ENCODE data around the gene PHACTR2. TPM values are rescaled to one million over a fixed set of nuclear protein-coding genes. Genes with fewer than 3 reads are reported as not detected.
A peak's percentile ranks its signal among the peaks of the same experiment; 100 is the strongest.
"Not testable (repeated sequence)": the region's sequence is repeated elsewhere in the genome, so short reads cannot be mapped to it uniquely, and the experiment has no call there.

Gene PHACTR2
- total RNA-seq, 2 experiments from 2014 or later, result 10.7 to 12.2 TPM

GRCh38 chr6:143823548-143823947 lies 145.8 kb downstream of the PHACTR2 start:
- Mint-ChIP-seq H3K27ac (no peak overlapping the region), H3K4me1 (ENCODE audit: low read depth) (no peaks in the 10 kb centered on the region), H3K9me3 (no peaks in the 10 kb centered on the region), H3K27me3 (ENCODE audit: low read depth) (no peaks in the 10 kb centered on the region), H3K36me3 (ENCODE audit: low read depth) (peaks cover 2% of the 10 kb centered on the region), H3K4me3 (no peak overlapping the region)
- CTCF ChIA-PET, result no interaction called here
- intact Hi-C loops (cut with micrococcal nuclease), result no loop called here
- DNase-seq, result no peak

GRCh38 chr6:143828572-143828971 lies 150.8 kb downstream of the PHACTR2 start:
- H3K27ac Mint-ChIP-seq, result no peak overlapping the region
- DNase-seq, result no peak
- no peaks in the 10 kb centered on the region for H3K9me3 Mint-ChIP-seq
- H3K36me3 Mint-ChIP-seq (ENCODE audit: low read depth), result peaks cover 2% of the 10 kb centered on the region
- CTCF ChIA-PET, result interaction anchor here (0.6 kb wide), 1 partner anchor 1057 kb away, joined by 3 read pairs; no protein-coding TSS in a partner anchor
- H3K4me3 Mint-ChIP-seq, result no peak overlapping the region
- intact Hi-C loops (cut with micrococcal nuclease), result no loop called here
- no peaks in the 10 kb centered on the region for H3K27me3 Mint-ChIP-seq (ENCODE audit: low read depth)
- no peaks in the 10 kb centered on the region for H3K4me1 Mint-ChIP-seq (ENCODE audit: low read depth)

- intact Hi-C loops (cut with micrococcal nuclease), result no loop called here
- Mint-ChIP-seq H3K9me3 (no peaks in the 10 kb centered on the region), H3K4me3 (no peak overlapping the region), H3K36me3 (ENCODE audit: low read depth) (no peaks in the 10 kb centered on the region), H3K27ac (no peak overlapping the region), H3K4me1 (ENCODE audit: low read depth) (no peaks in the 10 kb centered on the region), H3K27me3 (ENCODE audit: low read depth) (no peaks in the 10 kb centered on the region)
- CTCF ChIA-PET, result interaction anchor here (1.6 kb wide), 1 partner anchor 261 kb away, joined by 4 read pairs; no protein-coding TSS in a partner anchor
- DNase-seq, result no peak
These were observed 158.4 kb downstream of the PHACTR2 start for GRCh38 chr6:143836150-143836549.

GRCh38 chr6:143838395-143838794 lies 160.6 kb downstream of the PHACTR2 start:
- peaks cover 3% of the 10 kb centered on the region for H3K4me1 Mint-ChIP-seq (ENCODE audit: low read depth)
- no peak overlapping the region for H3K4me3 Mint-ChIP-seq
- no peaks in the 10 kb centered on the region for H3K9me3 Mint-ChIP-seq
- H3K36me3 Mint-ChIP-seq (ENCODE audit: low read depth), result no peaks in the 10 kb centered on the region
- CTCF ChIA-PET, result no interaction called here
- intact Hi-C loops (cut with micrococcal nuclease), result no loop called here
- no peaks in the 10 kb centered on the region for H3K27me3 Mint-ChIP-seq (ENCODE audit: low read depth)
- H3K27ac Mint-ChIP-seq, result no peak overlapping the region
- no peak for DNase-seq

GRCh38 chr6:143839196-143839595 lies 161.4 kb downstream of the PHACTR2 start:
- Mint-ChIP-seq H3K36me3 (ENCODE audit: low read depth) (peaks cover 6% of the 10 kb centered on the region), H3K9me3 (no peaks in the 10 kb centered on the region), H3K4me1 (ENCODE audit: low read depth) (peaks cover 9% of the 10 kb centered on the region), H3K27ac (no peak overlapping the region), H3K4me3 (no peak overlapping the region), H3K27me3 (ENCODE audit: low read depth) (no peaks in the 10 kb centered on the region)
- CTCF ChIA-PET, result no interaction called here
- intact Hi-C loops (cut with micrococcal nuclease), result no loop called here
- DNase-seq, result no peak

GRCh38 chr6:143840595-143841265 lies 163.0 kb downstream of the PHACTR2 start:
- no peak overlapping the region for H3K27ac Mint-ChIP-seq
- H3K9me3 Mint-ChIP-seq, result no peaks in the 10 kb centered on the region
- peaks cover 16% of the 10 kb centered on the region for H3K36me3 Mint-ChIP-seq (ENCODE audit: low read depth)
- peaks cover 21% of the 10 kb centered on the region for H3K4me1 Mint-ChIP-seq (ENCODE audit: low read depth)
- CTCF ChIA-PET, result no interaction called here
- intact Hi-C loops (cut with micrococcal nuclease), result loop anchor here (5.0 kb wide), 2 partner anchors 303 to 778 kb away; partner anchors contain the start of gene AIG1
- no peaks in the 10 kb centered on the region for H3K27me3 Mint-ChIP-seq (ENCODE audit: low read depth)
- no peak overlapping the region for H3K4me3 Mint-ChIP-seq
- DNase-seq, result no peak

- Mint-ChIP-seq H3K27me3 (ENCODE audit: low read depth) (no peaks in the 10 kb centered on the region), H3K27ac (peak overlapping the region; percentile 94), H3K36me3 (ENCODE audit: low read depth) (peaks cover 28% of the 10 kb centered on the region), H3K4me1 (ENCODE audit: low read depth) (peaks cover 27% of the 10 kb centered on the region), H3K4me3 (peak overlapping the region; percentile 93), H3K9me3 (no peaks in the 10 kb centered on the region)
- intact Hi-C loops (cut with micrococcal nuclease), result loop anchor here (2.0 to 5.0 kb wide), 4 partner anchors 222 to 780 kb away; partner anchors contain the start of gene AIG1
- no peak for DNase-seq
- CTCF ChIA-PET, result interaction anchor here (0.8 to 1.5 kb wide), 2 partner anchors 171 to 267 kb away, joined by 3 to 5 read pairs; no protein-coding TSS in a partner anchor
These were observed 164.7 kb downstream of the PHACTR2 start for GRCh38 chr6:143842461-143842901.

GRCh38 chr6:143842902-143843676 lies 165.3 kb downstream of the PHACTR2 start, which contains the start of gene LTV1:
TSS of gene LTV1 (plus strand) at chr6:143843338. CDS start at chr6:143843478, 140 bp downstream.
- DNase-seq, result peak; percentile 96
- Mint-ChIP-seq H3K4me3 (peak within 1 kb of the TSS; percentile 93), H3K9me3 (no peaks in the 10 kb centered on the region), H3K27ac (peak within 1 kb of the TSS; percentile 94), H3K27me3 (ENCODE audit: low read depth) (no peaks in the 10 kb centered on the region), H3K4me1 (ENCODE audit: low read depth) (peaks cover 28% of the 10 kb centered on the region), H3K36me3 (ENCODE audit: low read depth) (peaks cover 32% of the 10 kb centered on the region)
- intact Hi-C loops (cut with micrococcal nuclease), result loop anchor here (1.0 to 5.0 kb wide), 11 partner anchors 37 to 781 kb away; partner anchors contain the start of genes ADAT2, AIG1, FUCA2 and PEX3
- CTCF ChIA-PET, result interaction anchor here (0.6 to 1.5 kb wide), 4 partner anchors 170 to 524 kb away, joined by 3 to 5 read pairs (median 4); no protein-coding TSS in a partner anchor

GRCh38 chr6:143843677-143843999 lies 165.9 kb downstream of the PHACTR2 start:
- peak overlapping the region; percentile 94 for H3K27ac Mint-ChIP-seq
- H3K36me3 Mint-ChIP-seq (ENCODE audit: low read depth), result peaks cover 37% of the 10 kb centered on the region

GRCh38 chr6:143844006-143844405 lies 166.2 kb downstream of the PHACTR2 start:
- H3K9me3 Mint-ChIP-seq, result no peaks in the 10 kb centered on the region
- CTCF ChIA-PET, result interaction anchor here (0.6 to 1.5 kb wide), 4 partner anchors 169 to 334 kb away, joined by 3 to 5 read pairs (median 4); no protein-coding TSS in a partner anchor
- peaks cover 35% of the 10 kb centered on the region for H3K4me1 Mint-ChIP-seq (ENCODE audit: low read depth)
- no peaks in the 10 kb centered on the region for H3K27me3 Mint-ChIP-seq (ENCODE audit: low read depth)
- peak; percentile 8 for DNase-seq
- H3K36me3 Mint-ChIP-seq (ENCODE audit: low read depth), result peaks cover 40% of the 10 kb centered on the region
- H3K27ac Mint-ChIP-seq, result peak overlapping the region; percentile 94
- peak overlapping the region; percentile 93 for H3K4me3 Mint-ChIP-seq
- intact Hi-C loops (cut with micrococcal nuclease), result loop anchor here (5.0 kb wide), 2 partner anchors 307 to 782 kb away; partner anchors contain the start of gene AIG1

More at GRCh38 chr6:143843677-143843999, 165.9 kb downstream of the PHACTR2 start:
- H3K4me3 Mint-ChIP-seq, result peak overlapping the region; percentile 93
- no peaks in the 10 kb centered on the region for H3K9me3 Mint-ChIP-seq
- CTCF ChIA-PET, result interaction anchor here (0.6 to 1.5 kb wide), 4 partner anchors 170 to 524 kb away, joined by 3 to 5 read pairs (median 4); no protein-coding TSS in a partner anchor
- H3K4me1 Mint-ChIP-seq (ENCODE audit: low read depth), result peaks cover 31% of the 10 kb centered on the region
- intact Hi-C loops (cut with micrococcal nuclease), result loop anchor here (1.0 to 5.0 kb wide), 11 partner anchors 37 to 781 kb away; partner anchors contain the start of genes ADAT2, AIG1, FUCA2 and PEX3
- no peaks in the 10 kb centered on the region for H3K27me3 Mint-ChIP-seq (ENCODE audit: low read depth)
- DNase-seq, result no peak

- H3K4me1 Mint-ChIP-seq (ENCODE audit: low read depth), result peaks cover 40% of the 10 kb centered on the region
- H3K36me3 Mint-ChIP-seq (ENCODE audit: low read depth), result peaks cover 51% of the 10 kb centered on the region
- H3K27ac Mint-ChIP-seq, result no peak overlapping the region
- CTCF ChIA-PET, result interaction anchor here (0.6 to 0.9 kb wide), 3 partner anchors 95 to 210 kb away, joined by 3 read pairs; no protein-coding TSS in a partner anchor
- intact Hi-C loops (cut with micrococcal nuclease), result no loop called here
- H3K9me3 Mint-ChIP-seq, result no peaks in the 10 kb centered on the region
- no peaks in the 10 kb centered on the region for H3K27me3 Mint-ChIP-seq (ENCODE audit: low read depth)
- H3K4me3 Mint-ChIP-seq, result no peak overlapping the region
- no peak for DNase-seq
These were observed 167.3 kb downstream of the PHACTR2 start for GRCh38 chr6:143845033-143845432.

GRCh38 chr6:143851706-143852105 lies 173.9 kb downstream of the PHACTR2 start:
- Mint-ChIP-seq H3K9me3 (peaks cover 11% of the 10 kb centered on the region), H3K4me1 (ENCODE audit: low read depth) (peaks cover 43% of the 10 kb centered on the region), H3K36me3 (ENCODE audit: low read depth) (peaks cover 92% of the 10 kb centered on the region)
- H3K4me3 Mint-ChIP-seq; H3K27ac Mint-ChIP-seq; CTCF ChIA-PET; H3K27me3 Mint-ChIP-seq (ENCODE audit: low read depth); intact Hi-C loops (cut with micrococcal nuclease); DNase-seq: not testable (repeated sequence)
